A673 (cell line): ENCODE results near the gene GET4. TPM values are rescaled to one million over a fixed set of nuclear protein-coding genes. Genes with fewer than 3 reads are reported as not detected.

Source experiments
- BruUV-seq: library from RNA; stranded (reverse); fragments of 400-500 nt; replicated peaks from 2 replicates; lab custom pipeline; 2021; lab: Mats Ljungman, UMichigan
- CTCF ChIA-PET: fragments of 300-600 bp; sonication (Branson Sonifier 250); formaldehyde crosslinking; loops from one replicate; lab custom pipeline; 2022; ENCODE audit warnings: antibody characterized with exemption; lab: Charles Lee
- POLR2A ChIA-PET: fragments of 300-600 bp; sonication (Branson Sonifier 250); formaldehyde crosslinking; loops from one replicate; lab custom pipeline; 2022; ENCODE audit warnings: antibody characterized with exemption; ENCODE audit not compliant: low non-redundant PET; lab: Charles Lee
- DNase-seq: peaks from one replicate; pipeline ENCODE4 v3.0.0-alpha.2; 2015; ENCODE audit warnings: low spot score
- H3K27ac ChIP-seq: fragments of 200-600 bp; sonication (generic); 2 replicates; pipeline ENCODE4 v1.5.1; 2016; ENCODE audit warnings: mixed run types, low read depth, mild to moderate bottlenecking, mixed read lengths, antibody characterized with exemption, low read length; ENCODE audit not compliant: poor library complexity, severe bottlenecking
- H3K27me3 ChIP-seq: fragments of 200-600 bp; sonication (generic); replicated peaks from 2 replicates; pipeline ENCODE4 v1.6.1; 2017; ENCODE audit warnings: mixed run types, low read depth, mild to moderate bottlenecking, mixed read lengths, antibody characterized with exemption, low read length; ENCODE audit not compliant: insufficient read depth, poor library complexity
- H3K36me3 ChIP-seq: fragments of 200-600 bp; sonication (generic); 2 replicates; pipeline ENCODE4 v1.6.1; 2016; ENCODE audit warnings: mixed run types, mild to moderate bottlenecking, mixed read lengths, antibody characterized with exemption, low read length; ENCODE audit not compliant: insufficient read depth, poor library complexity, severe bottlenecking
- H3K4me1 ChIP-seq: fragments of 200-600 bp; sonication (generic); 2 replicates; pipeline ENCODE4 v1.6.1; 2017; ENCODE audit warnings: mixed run types, mild to moderate bottlenecking, mixed read lengths, antibody characterized with exemption, low read length; ENCODE audit not compliant: insufficient read depth, poor library complexity, severe bottlenecking
- H3K4me3 ChIP-seq: fragments of 200-600 bp; sonication (generic); 2 replicates; pipeline ENCODE4 v1.5.1; 2016; ENCODE audit warnings: low read depth, mixed run types, mild to moderate bottlenecking, mixed read lengths, low read length; ENCODE audit not compliant: poor library complexity, severe bottlenecking
- H3K9me3 ChIP-seq: fragments of 200-600 bp; sonication (generic); 2 replicates; pipeline ENCODE4 v1.6.1; 2016; ENCODE audit warnings: mixed run types, low read depth, mild to moderate bottlenecking, mixed read lengths, antibody characterized with exemption, low read length; ENCODE audit not compliant: poor library complexity, severe bottlenecking
- EZH2 ChIP-seq: fragments of 200-600 bp; sonication (generic); IDR thresholded peaks from 2 replicates; pipeline ENCODE4 v1.6.1; 2017; ENCODE audit warnings: borderline replicate concordance, low read depth, mild to moderate bottlenecking, mixed read lengths, antibody characterized with exemption, low read length; ENCODE audit not compliant: poor library complexity, severe bottlenecking
- intact Hi-C: fragments of 100-400 bp; cut with micrococcal nuclease; formaldehyde crosslinking; loops from one replicate; pipeline ENCODE4 v1.10.0; 2022; ENCODE audit not compliant: unreplicated experiment
- total RNA-seq: library from RNA; stranded (reverse); gene quantifications from 2 replicates; pipeline ENCODE4 v1.2.3, GENCODE V29; 2021
- TF ChIP-seq, protein P1 (sequence below): fragments of 300-800, 200-600 bp; sonication (generic); conservative IDR thresholded peaks from 2 replicates; pipeline ENCODE4 v1.5.1; 2017; ENCODE audit warnings: low read depth, mild to moderate bottlenecking, antibody characterized with exemption, low read length, moderate library complexity, mixed read lengths

The GET4 gene
- total RNA-seq, 1 experiment from 2014 or later = 49.7 TPM

DNA sequence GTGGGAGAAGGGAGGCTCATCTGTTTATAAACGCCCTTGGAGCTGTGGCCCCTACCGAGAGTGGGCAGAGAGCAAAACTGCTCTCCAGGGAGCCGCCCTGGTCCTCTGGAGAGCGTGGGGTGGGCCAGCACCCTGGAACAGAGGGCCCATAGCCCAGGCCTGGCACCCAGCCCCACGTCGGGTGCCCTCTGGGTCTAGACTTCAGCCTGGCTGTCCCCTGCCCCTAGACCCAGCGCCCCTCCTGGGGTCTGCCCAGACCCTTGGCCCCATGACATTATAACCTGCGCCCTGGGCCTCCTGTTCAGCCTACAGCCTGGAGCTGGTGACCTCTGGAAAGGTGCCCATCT, 24.7 kb downstream of the GET4 start:
- Histone ChIP-seq H3K4me1 (peaks cover 16% of the 10 kb centered on the region), H3K9me3 (no peaks in the 10 kb centered on the region), H3K27me3 (peaks cover 11% of the 10 kb centered on the region), H3K27ac (peak overlapping the region; percentile 54), H3K4me3 (no peak overlapping the region), H3K36me3 (peaks cover 10% of the 10 kb centered on the region)
- ChIA-PET POLR2A (no interaction called here), CTCF (interaction anchor here (0.9 kb wide), 1 partner anchor 92 kb away, joined by 3 read pairs; no protein-coding TSS in a partner anchor)
- intact Hi-C loops = no loop called here
- no TSS peak for BruUV-seq
- TF ChIP-seq, protein P1, sequence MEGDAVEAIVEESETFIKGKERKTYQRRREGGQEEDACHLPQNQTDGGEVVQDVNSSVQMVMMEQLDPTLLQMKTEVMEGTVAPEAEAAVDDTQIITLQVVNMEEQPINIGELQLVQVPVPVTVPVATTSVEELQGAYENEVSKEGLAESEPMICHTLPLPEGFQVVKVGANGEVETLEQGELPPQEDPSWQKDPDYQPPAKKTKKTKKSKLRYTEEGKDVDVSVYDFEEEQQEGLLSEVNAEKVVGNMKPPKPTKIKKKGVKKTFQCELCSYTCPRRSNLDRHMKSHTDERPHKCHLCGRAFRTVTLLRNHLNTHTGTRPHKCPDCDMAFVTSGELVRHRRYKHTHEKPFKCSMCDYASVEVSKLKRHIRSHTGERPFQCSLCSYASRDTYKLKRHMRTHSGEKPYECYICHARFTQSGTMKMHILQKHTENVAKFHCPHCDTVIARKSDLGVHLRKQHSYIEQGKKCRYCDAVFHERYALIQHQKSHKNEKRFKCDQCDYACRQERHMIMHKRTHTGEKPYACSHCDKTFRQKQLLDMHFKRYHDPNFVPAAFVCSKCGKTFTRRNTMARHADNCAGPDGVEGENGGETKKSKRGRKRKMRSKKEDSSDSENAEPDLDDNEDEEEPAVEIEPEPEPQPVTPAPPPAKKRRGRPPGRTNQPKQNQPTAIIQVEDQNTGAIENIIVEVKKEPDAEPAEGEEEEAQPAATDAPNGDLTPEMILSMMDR = no peak
- no peak for TF ChIP-seq EZH2
- no peak for DNase-seq

DNA sequence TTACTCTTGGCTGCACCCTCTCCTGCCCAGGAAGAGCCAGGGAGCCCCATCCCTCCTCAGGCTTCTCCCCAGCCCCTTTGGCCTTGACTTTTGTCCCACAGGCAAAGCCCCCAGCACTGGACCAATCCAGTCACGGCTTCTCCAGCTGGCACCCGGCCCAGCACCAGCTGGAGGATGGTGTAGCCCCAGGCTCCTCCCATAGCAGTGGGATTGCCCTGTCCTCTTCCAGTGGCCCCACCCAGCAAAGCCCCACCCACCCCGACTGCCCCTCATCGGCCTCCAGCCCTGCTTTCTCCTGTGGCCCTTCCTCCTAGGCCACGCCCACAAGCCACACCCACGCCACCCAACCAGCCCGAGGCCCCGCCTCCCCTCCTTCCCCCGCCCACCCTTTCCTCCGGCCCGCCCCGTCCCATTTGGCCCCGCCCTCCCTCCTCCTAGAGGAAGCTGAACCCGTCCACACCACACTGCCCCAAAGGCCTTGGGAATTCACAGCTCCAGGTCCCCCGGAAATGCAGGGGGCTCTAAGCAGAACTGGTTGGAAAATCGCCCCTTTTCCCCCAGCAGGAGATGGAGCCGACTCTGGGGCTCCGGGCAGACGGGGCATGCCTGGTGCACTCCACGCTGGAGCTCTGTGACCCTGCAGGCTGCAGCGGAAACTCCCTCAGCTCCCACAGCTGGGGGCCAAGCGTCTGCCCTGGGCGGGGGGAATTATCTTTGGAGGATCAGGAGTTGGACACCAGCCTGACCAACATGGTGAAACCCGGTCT, 25.2 kb downstream of the GET4 start:
- CTCF ChIA-PET = interaction anchor here (0.7 to 0.9 kb wide), 2 partner anchors 91 to 211 kb away, joined by 3 read pairs; no protein-coding TSS in a partner anchor
- Histone ChIP-seq H3K27me3 (peaks cover 11% of the 10 kb centered on the region), H3K9me3 (no peaks in the 10 kb centered on the region), H3K4me1 (peaks cover 16% of the 10 kb centered on the region), H3K36me3 (peaks cover 6% of the 10 kb centered on the region), H3K27ac (peak overlapping the region; percentile 54), H3K4me3 (no peak overlapping the region)
- intact Hi-C loops = no loop called here
- TF ChIP-seq EZH2 = no peak
- TF ChIP-seq, protein P1 = no peak
- BruUV-seq = no TSS peak
- DNase-seq = peak; percentile 95
- POLR2A ChIA-PET = interaction anchor here (0.6 kb wide), 1 partner anchor 762 kb away, joined by 3 read pairs; no protein-coding TSS in a partner anchor

DNA sequence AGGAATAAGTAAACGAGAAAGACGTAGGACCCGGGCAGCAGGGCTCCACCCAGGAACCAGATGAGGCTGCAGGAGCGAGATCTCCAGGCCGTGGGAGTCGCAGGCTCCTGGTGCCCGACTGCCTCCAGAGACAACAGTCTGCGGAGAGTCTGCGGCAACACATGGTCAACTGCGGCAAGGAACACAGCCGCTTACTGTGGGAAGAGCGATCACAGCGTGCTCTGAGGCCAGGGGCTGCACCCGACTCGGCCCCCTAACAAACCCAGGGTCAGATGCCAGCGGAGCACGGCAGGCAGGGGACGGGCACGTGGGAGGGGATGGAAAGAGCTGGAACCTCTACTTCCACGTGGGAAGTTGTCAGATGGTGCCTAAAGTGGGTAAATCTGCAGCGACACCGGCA, 26.6 kb downstream of the GET4 start:
- Histone ChIP-seq H3K36me3 (peaks cover 6% of the 10 kb centered on the region), H3K9me3 (no peaks in the 10 kb centered on the region), H3K4me3 (no peak overlapping the region), H3K4me1 (peaks cover 16% of the 10 kb centered on the region), H3K27ac (no peak overlapping the region), H3K27me3 (peaks cover 11% of the 10 kb centered on the region)
- ChIA-PET CTCF (no interaction called here), POLR2A (no interaction called here)
- DNase-seq = no peak
- intact Hi-C loops = no loop called here
- TF ChIP-seq, protein P1 = no peak
- TF ChIP-seq EZH2 = no peak
- no TSS peak for BruUV-seq
